ENCODE data around the gene LRMDA. TPM values are rescaled to one million over a fixed set of nuclear protein-coding genes. Genes with fewer than 3 reads are reported as not detected.

Gene LRMDA
- total RNA-seq, 6 experiments from 2014 or later, result 0.32 TPM; not detected in 5

- no peak overlapping the region for H3K27ac Mint-ChIP-seq
- H3K27me3 Mint-ChIP-seq (ENCODE audit: insufficient read depth), result peaks cover 4% of the 10 kb centered on the region; the same call in 1 of the 2 replicates
- no peak for TF ChIP-seq CTCF (IDR thresholded peaks at IDR 0.05)
- no peaks in the 10 kb centered on the region for H3K36me3 Mint-ChIP-seq (ENCODE audit: low read depth)
- H3K9me3 Mint-ChIP-seq, result no peaks in the 10 kb centered on the region; the same call in 1 of the 2 replicates
- no peak overlapping the region for H3K4me3 Mint-ChIP-seq
- H3K4me1 Mint-ChIP-seq (ENCODE audit: low read depth), result no peaks in the 10 kb centered on the region
- DNase-seq, result no peak
These were observed 55.2 kb downstream of the LRMDA start for GRCh38 chr10:75486591-75486990.

- Mint-ChIP-seq H3K27ac (no peak overlapping the region), H3K4me1 (ENCODE audit: low read depth) (no peaks in the 10 kb centered on the region), H3K36me3 (ENCODE audit: low read depth) (no peaks in the 10 kb centered on the region), H3K9me3 (no peaks in the 10 kb centered on the region; the same call in 1 of the 2 replicates), H3K4me3 (no peak overlapping the region), H3K27me3 (ENCODE audit: insufficient read depth) (peaks cover 6% of the 10 kb centered on the region; the same call in 1 of the 2 replicates)
- no peak for TF ChIP-seq CTCF (IDR thresholded peaks at IDR 0.05)
- no peak for DNase-seq
These were observed 55.8 kb downstream of the LRMDA start for GRCh38 chr10:75487087-75487754.

GRCh38 chr10:75487755-75488125, 56.3 kb downstream of the LRMDA start:
- Mint-ChIP-seq H3K36me3 (ENCODE audit: low read depth) (no peaks in the 10 kb centered on the region), H3K4me1 (ENCODE audit: low read depth) (no peaks in the 10 kb centered on the region), H3K27ac (no peak overlapping the region), H3K4me3 (no peak overlapping the region), H3K9me3 (no peaks in the 10 kb centered on the region; the same call in 1 of the 2 replicates), H3K27me3 (ENCODE audit: insufficient read depth) (peaks cover 7% of the 10 kb centered on the region; the same call in 1 of the 2 replicates)
- no peak for TF ChIP-seq CTCF (IDR thresholded peaks at IDR 0.05)
- no peak for DNase-seq

GRCh38 chr10:75492173-75492925, 60.9 kb downstream of the LRMDA start:
- no peak for DNase-seq
- Mint-ChIP-seq H3K4me1 (ENCODE audit: low read depth) (no peaks in the 10 kb centered on the region), H3K4me3 (no peak overlapping the region), H3K27ac (no peak overlapping the region), H3K9me3 (no peaks in the 10 kb centered on the region), H3K27me3 (ENCODE audit: insufficient read depth) (peaks cover 6% of the 10 kb centered on the region), H3K36me3 (ENCODE audit: low read depth) (no peaks in the 10 kb centered on the region)
- no peak for TF ChIP-seq CTCF (IDR thresholded peaks at IDR 0.05)

GRCh38 chr10:75493464-75493863, 62.0 kb downstream of the LRMDA start:
- Mint-ChIP-seq H3K27me3 (ENCODE audit: insufficient read depth) (peaks cover 6% of the 10 kb centered on the region), H3K4me3 (no peak overlapping the region), H3K36me3 (ENCODE audit: low read depth) (no peaks in the 10 kb centered on the region), H3K4me1 (ENCODE audit: low read depth) (peaks cover 3% of the 10 kb centered on the region; the same call in 1 of the 2 replicates), H3K9me3 (no peaks in the 10 kb centered on the region), H3K27ac (no peak overlapping the region)
- no peak for TF ChIP-seq CTCF (IDR thresholded peaks at IDR 0.05)
- no peak for DNase-seq
